OCI-LY7 (cell line): ENCODE data around the gene MAP4.

Experiments used
- EZH2phosphoT487 ChIP-seq: fragments of 200-600 bp; sonication (generic); IDR thresholded peaks from 2 replicates; pipeline ENCODE4 v1.6.1; 2018; ENCODE audit warnings: low read depth, borderline replicate concordance, mild to moderate bottlenecking, mixed run types, antibody characterized with exemption, low read length, moderate library complexity, mixed read lengths
- TF ChIP-seq, protein P1 (sequence below): fragments of 200-600 bp; sonication (generic); conservative IDR thresholded peaks from 2 replicates; pipeline ENCODE4 v1.5.1; 2014; ENCODE audit warnings: mild to moderate bottlenecking, antibody characterized with exemption, low read length, moderate library complexity, mixed read lengths

GRCh38 chr3:48014358-48014757, 1.9 kb downstream of the MAP4 start:
- TF ChIP-seq, protein P1, sequence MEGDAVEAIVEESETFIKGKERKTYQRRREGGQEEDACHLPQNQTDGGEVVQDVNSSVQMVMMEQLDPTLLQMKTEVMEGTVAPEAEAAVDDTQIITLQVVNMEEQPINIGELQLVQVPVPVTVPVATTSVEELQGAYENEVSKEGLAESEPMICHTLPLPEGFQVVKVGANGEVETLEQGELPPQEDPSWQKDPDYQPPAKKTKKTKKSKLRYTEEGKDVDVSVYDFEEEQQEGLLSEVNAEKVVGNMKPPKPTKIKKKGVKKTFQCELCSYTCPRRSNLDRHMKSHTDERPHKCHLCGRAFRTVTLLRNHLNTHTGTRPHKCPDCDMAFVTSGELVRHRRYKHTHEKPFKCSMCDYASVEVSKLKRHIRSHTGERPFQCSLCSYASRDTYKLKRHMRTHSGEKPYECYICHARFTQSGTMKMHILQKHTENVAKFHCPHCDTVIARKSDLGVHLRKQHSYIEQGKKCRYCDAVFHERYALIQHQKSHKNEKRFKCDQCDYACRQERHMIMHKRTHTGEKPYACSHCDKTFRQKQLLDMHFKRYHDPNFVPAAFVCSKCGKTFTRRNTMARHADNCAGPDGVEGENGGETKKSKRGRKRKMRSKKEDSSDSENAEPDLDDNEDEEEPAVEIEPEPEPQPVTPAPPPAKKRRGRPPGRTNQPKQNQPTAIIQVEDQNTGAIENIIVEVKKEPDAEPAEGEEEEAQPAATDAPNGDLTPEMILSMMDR, result no peak
- no peak for TF ChIP-seq EZH2phosphoT487
